Left ventricle myocardium superior (tissue), 1 donor: ENCODE data around the gene RNASEH1. TPM values are rescaled to one million over a fixed set of nuclear protein-coding genes. Genes with fewer than 3 reads are reported as not detected.
"Not testable (repeated sequence)": the region's sequence is repeated elsewhere in the genome, so short reads cannot be mapped to it uniquely, and the experiment has no call there.

Experiments
- ATAC-seq: fragments of 200-7000 bp; cut with Tn5 transposase; one replicate; pipeline ENCODE4 v1.9.1; 2020; ENCODE audit warnings: mild to moderate bottlenecking, moderate library complexity
- DNase-seq: peaks from one replicate; pipeline ENCODE4 v3.0.0-alpha.2; 2020
- intact Hi-C: fragments of 100-400 bp; cut with micrococcal nuclease; formaldehyde crosslinking; loops from one replicate; pipeline ENCODE4 v1.11.0; 2022
- total RNA-seq: library from RNA; stranded (reverse); fragmentation: NEBNext Ultra II Directional; extraction: Animal tissue kit (Norgen Biotek cat#: 25700); gene quantifications from one replicate; pipeline ENCODE4 v1.2.1, GENCODE V29; 2021
- donor health status: DM: no; HTN: yes; CAD: no; lungs with severe emphysema.

RNASEH1 gene
- total RNA-seq, 1 donor from 2014 or later, result 22.9 TPM

DNA sequence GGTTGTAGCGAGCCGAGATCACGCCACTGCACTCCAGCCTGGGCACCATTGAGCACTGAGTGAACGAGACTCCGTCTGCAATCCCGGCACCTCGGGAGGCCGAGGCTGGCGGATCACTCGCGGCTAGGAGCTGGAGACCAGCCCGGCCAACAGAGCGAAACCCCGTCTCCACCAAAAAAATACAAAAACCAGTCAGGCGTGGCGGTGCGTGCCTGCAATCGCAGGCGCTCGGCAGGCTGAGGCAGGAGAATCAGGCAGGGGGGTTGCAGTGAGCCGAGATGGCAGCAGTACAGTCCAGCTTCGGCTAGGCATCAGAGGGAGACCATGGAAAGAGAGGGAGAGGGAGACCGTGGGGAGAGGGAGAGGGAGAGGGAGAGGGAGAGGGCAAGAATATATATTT lies 11.5 kb upstream of the RNASEH1 start:
- intact Hi-C loops, ATAC-seq: not testable (repeated sequence)

GRCh38 chr2:3566806-3567205 lies 8.7 kb upstream of the RNASEH1 start:
- intact Hi-C loops, result no loop called here
- ATAC-seq (no peak), DNase-seq (no peak)

More for the DNA sequence above, 11.5 kb upstream of the RNASEH1 start:
- DNase-seq, result not testable (repeated sequence)

DNA sequence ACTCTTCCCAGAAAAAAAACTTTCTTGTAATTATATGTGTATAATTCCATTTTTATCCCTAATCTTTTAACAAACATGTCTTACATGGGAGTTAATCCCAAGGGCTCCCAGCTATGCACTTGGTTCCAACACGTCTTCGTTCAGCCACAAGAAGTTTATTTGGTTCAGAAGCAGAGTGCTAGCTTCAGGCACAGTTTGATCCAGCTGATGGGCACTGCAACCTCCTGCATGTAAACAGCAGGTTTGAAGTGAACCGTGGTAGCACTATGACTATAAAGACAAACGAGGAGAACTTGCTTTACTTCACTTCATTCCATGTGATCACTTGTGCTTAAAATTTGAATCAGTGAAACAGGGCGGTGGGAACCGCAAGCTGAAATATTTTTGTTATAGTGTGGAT lies 7.0 kb upstream of the RNASEH1 start:
- intact Hi-C loops, result no loop called here
- ATAC-seq, result no peak
- no peak for DNase-seq

GRCh38 chr2:3563521-3563976 lies 5.4 kb upstream of the RNASEH1 start:
- ATAC-seq, result no peak
- intact Hi-C loops, result no loop called here

DNA sequence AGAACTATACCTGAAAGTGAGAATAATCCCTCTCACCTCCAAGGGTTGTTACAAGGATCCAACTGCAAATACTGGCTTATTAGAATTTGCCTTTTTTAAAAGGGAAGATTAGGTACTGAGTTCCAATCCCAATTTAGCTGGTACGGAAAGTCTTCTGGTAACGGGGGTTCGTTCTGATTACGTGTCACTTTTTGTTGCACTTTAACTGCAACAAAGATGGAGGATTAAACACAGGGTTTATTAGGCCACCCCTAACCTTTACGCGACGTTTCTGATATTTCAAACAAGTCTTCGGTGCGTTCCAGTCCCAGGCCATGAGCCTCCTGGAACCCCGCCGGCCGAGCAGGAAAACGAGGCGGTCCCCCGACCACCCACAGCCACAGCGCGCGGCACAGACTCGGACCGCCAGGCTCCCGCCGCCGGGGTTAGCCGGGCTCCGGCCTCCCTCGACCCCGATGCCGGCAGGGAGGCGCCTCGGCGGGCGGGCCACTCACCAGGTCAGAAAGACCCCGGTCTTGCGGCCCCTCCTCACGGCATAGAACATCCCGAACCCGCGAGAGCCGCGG lies 411 bp downstream of the RNASEH1 start:
- intact Hi-C loops, result no loop called here
- peak; percentile 37 for ATAC-seq
- no peak for DNase-seq

More at GRCh38 chr2:3563521-3563976, 5.4 kb upstream of the RNASEH1 start:
- no peak for DNase-seq

GRCh38 chr2:3553946-3554345 lies 4.2 kb downstream of the RNASEH1 start:
- DNase-seq, result no peak
- intact Hi-C loops, result no loop called here
- no peak for ATAC-seq

GRCh38 chr2:3547915-3548314 lies 10.2 kb downstream of the RNASEH1 start:
- intact Hi-C loops, result no loop called here
- no peak for ATAC-seq
- no peak for DNase-seq

DNA sequence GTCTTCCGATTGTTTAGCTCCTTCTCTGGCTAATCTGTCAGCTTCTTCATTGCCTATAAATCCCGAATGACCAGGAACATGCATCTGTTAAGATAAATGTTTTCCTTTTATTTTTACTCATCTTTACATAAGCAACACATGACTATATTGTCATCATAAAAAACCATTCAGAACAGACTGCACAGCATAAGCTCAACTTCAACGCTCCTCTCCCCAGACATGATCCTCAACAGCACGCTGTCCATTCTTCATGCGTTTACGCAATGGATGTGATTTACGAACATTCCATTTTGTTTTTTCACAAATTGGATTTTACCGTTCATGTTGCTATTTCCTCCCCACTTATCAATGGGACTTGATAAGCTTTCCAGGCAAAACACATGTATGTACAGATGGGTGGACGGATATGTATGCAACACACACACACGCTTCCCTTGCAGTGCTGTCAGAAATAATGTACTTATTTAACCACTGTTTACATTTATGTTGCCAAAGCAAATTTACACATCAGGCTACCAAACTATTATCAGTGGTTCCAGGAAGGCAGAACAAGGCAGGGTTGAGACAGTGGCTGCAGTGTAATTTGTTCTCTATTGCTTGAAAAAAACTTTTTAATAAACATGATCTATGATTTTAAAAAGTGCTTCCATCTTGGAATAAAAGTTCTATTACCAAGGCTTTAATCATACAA lies 12.2 kb downstream of the RNASEH1 start:
- DNase-seq (no peak), ATAC-seq (no peak)
- intact Hi-C loops, result no loop called here

- intact Hi-C loops, result no loop called here
- ATAC-seq (peak; percentile 93), DNase-seq (no peak)
Measured at GRCh38 chr2:3543023-3543683, 15.0 kb downstream of the RNASEH1 start.

GRCh38 chr2:3542107-3542506 lies 16.0 kb downstream of the RNASEH1 start:
- intact Hi-C loops, result no loop called here
- ATAC-seq (no peak), DNase-seq (no peak)

DNA sequence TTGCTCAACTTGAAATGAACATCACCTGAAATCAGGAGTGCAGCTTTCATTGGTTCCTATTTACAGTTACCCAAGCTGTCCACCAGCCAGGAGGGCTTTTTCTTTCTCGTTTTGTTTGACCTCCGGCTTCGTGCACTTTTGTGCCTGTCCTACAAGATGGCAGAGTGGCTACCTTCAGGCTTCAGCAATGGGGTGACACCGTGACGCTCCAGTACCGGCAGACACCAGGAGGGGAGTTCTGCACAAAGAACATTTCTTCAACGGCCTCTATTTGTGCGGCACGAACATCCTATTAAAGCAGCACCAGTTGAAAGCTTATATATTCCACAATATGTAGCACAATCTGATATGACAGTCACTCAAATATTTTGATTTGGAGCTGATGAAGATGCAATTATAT lies 18.3 kb downstream of the RNASEH1 start:
- DNase-seq (no peak), ATAC-seq (no peak)
- intact Hi-C loops, result no loop called here

- DNase-seq (peak; percentile 59), ATAC-seq (peak; percentile 45)
- intact Hi-C loops, result no loop called here
Measured at GRCh38 chr2:3536682-3537632, 21.2 kb downstream of the RNASEH1 start.

- intact Hi-C loops, result no loop called here
- DNase-seq (peak; percentile 75), ATAC-seq (peak; percentile 74)
Measured at GRCh38 chr2:3535794-3536681, 22.1 kb downstream of the RNASEH1 start.

GRCh38 chr2:3535467-3535793 lies 22.7 kb downstream of the RNASEH1 start:
- intact Hi-C loops, result no loop called here
- DNase-seq (no peak), ATAC-seq (no peak)

DNA sequence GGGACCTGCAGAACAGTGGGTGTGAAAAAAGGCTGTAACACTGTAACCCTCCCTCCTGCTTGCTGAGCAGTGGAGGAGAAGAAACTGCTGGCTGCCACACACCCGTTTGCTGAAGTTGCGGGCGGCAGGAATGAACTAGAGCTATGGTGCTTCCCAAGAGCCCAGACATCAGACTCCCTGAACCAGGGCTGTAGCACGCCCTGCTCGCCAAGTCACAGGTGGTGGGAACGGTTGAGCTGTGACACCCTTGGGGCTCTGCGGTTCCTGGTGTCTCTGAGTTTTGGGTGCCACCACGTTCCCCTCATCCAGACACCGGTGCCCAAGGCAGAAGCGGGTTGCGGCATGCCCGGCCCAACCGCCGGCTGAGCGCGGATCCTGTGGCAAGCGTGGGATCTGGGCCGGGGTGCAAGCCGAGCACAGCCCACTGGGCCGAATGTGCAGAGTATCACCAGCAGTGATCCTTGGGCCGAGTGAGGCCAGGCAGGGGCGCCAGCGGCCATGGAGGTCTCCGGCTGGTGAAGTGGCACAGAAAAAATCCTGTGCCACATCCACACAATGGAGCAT lies 23.8 kb downstream of the RNASEH1 start:
- intact Hi-C loops, result no loop called here
- ATAC-seq, result no peak
- no peak for DNase-seq

GRCh38 chr2:3533836-3534235 lies 24.3 kb downstream of the RNASEH1 start:
- intact Hi-C loops, result no loop called here
- ATAC-seq (peak; percentile 58), DNase-seq (no peak)

GRCh38 chr2:3532941-3533340 lies 25.2 kb downstream of the RNASEH1 start:
- ATAC-seq (peak; percentile 52), DNase-seq (peak; percentile 51)
- intact Hi-C loops, result no loop called here

DNA sequence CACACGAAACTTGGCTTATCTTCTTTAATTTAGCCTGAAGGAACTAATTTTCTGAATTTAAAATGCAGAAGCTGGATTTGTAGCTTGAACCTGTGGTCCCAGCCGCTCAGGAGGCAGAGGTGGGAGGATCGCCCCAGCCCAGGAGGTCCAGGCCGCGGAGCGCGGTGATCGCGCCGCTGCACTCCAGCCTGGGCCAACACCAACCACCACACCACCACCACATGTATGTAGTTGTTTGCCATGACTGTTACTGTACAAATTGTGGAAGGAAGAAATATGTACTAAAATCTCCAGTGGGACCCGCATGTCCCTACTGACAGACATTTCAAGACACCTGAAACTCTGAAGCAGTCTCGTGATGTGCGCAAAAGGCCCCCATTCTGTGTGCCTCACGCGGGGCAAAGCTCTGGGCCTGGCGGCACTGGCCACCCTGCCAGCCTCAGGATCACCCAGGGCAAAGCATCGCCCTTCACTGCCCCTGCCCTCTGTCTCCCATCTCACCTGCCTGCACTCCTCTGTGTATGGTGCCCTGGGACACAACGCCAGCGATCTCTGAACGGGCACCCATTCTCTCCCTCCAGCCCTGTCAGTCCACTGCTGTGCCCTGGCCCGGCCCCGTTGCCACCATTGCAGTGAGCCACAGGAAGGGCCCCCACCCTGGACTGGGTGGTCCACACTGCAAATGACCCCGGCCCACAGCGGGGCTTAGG lies 28.7 kb downstream of the RNASEH1 start:
- no peak for ATAC-seq
- intact Hi-C loops, result no loop called here
- DNase-seq, result no peak
